T-helper 22 cell (primary cell): ENCODE results near the gene ITPK1.
"Not testable (repeated sequence)": the region's sequence is repeated elsewhere in the genome, so short reads cannot be mapped to it uniquely, and the experiment has no call there.

Experiments used
- DNase-seq: peaks from one replicate; pipeline ENCODE4 v3.0.0-alpha.2; 2020; ENCODE audit warnings: low read depth

The ITPK1 gene

GRCh38 chr14:93084866-93085857 lies 30.6 kb downstream of the ITPK1 start:
- DNase-seq: no peak

- no peak for DNase-seq
Observed at GRCh38 chr14:93084402-93084801, 31.3 kb downstream of the ITPK1 start.

GRCh38 chr14:93083917-93084316 lies 31.8 kb downstream of the ITPK1 start:
- no peak for DNase-seq

DNA sequence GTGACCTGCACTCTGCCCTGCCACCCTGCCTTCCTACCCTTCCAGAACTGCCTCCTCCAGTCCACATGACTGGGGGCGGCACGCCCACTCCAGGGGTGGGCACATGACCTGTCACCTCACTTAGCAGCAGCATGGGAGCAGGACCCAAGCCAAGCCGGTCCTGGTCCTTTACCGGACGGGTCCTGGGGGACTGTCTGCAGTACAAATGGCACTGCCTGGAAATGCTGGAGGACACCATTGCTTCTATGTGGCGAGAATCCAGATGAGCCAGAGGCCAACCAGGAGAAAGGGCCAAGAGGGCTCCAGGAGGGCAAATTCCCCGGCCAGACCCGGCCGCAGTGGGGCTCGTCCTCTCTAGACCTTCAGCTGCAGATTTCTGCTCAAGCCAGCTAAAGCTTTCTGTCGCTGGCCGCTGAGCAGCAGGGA lies 33.1 kb downstream of the ITPK1 start:
- no peak for DNase-seq

DNA sequence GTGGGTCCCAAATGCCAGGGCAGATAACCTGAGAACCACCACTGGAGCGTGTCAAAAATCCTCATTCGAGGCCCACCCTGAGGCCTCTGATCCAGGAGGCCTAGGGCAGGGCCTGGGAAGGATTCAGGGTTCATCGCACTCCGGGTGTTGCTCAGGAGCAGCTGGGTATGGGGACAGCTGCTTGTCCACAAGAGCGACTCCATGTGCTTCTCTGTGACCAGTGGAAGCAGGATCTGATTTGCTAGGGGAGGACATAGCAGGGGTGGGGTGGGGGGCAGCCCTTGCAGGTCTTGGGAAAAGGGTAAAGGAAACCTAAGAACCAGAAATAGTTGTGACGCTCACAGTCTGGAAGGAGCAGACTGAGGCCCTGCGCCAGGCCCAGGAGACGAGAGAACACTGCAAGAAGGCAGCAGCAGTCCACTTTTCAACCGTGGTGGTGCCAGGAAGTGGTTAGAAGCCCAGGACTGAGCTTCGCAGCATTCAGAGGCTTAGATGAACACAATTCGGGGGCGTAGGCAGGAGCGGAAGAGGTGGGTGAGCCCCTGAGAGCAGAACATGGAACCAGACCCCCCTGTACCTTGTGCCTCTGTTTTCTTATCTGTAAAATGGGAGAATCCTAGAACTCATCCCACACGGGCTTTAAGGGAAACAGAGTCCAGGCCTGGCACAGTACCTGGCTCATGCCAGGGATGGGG lies 33.7 kb downstream of the ITPK1 start:
- no peak for DNase-seq

- no peak for DNase-seq
Observed at GRCh38 chr14:93079865-93080403, 35.8 kb downstream of the ITPK1 start.

DNA sequence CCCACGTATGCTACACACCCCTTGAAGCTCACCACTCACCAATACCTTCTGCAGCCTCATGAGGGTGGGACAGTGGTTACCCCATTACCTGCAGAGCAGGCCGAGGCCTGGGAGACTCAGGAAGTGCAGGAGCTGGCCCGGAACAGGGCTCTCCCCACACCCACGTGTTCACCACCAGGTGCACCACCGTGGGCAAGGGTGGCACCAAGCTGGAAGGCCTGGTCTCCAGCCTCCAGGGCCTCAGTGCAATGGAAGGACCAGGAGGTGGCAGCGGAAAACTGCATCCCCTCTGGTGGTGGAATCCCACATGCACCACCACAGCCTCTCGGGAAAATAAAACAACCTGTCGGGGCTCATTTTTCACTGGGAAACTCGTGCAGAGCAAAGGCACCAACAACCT lies 36.4 kb downstream of the ITPK1 start:
- DNase-seq: no peak

DNA sequence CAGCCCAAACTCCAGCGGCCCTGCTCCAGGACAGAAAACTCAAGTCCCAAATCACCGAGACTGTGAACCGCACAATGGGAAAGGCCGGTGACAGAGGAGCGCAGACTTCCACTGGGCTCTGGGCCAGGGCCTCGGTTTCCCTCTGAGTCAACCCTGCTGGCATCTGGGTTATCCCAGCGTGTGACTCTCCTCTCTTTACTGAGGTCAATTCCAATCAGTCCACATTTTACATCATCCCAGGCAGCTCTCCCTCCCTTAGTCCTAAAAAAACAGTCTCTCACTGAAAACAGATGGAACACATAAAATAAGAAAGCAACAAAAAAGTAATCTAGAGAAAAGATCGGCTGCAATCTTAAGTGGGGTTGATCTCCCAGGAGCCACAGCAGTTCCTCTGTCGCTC lies 36.9 kb downstream of the ITPK1 start:
- DNase-seq: no peak

GRCh38 chr14:93076755-93077154 lies 39.0 kb downstream of the ITPK1 start:
- DNase-seq: no peak

DNA sequence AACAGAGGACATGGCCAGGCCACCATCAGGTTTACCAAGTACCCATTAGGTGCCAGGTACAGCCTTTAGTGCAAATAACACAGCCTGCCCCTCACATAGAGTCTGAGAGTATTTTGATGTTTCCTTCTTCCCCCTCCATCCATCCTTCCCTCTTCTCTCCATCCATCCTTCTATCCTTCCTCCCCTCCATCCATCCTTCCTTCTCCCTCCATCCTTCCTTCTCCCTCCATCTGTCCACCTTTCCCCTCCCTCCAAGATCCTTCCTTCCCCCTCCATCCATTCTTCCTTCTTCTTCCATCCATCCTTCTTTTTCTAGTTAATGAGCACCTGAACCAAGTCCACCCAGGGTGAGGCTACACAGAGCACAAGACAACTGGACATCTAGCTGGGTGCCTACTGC lies 39.8 kb downstream of the ITPK1 start:
- DNase-seq: no peak

DNA sequence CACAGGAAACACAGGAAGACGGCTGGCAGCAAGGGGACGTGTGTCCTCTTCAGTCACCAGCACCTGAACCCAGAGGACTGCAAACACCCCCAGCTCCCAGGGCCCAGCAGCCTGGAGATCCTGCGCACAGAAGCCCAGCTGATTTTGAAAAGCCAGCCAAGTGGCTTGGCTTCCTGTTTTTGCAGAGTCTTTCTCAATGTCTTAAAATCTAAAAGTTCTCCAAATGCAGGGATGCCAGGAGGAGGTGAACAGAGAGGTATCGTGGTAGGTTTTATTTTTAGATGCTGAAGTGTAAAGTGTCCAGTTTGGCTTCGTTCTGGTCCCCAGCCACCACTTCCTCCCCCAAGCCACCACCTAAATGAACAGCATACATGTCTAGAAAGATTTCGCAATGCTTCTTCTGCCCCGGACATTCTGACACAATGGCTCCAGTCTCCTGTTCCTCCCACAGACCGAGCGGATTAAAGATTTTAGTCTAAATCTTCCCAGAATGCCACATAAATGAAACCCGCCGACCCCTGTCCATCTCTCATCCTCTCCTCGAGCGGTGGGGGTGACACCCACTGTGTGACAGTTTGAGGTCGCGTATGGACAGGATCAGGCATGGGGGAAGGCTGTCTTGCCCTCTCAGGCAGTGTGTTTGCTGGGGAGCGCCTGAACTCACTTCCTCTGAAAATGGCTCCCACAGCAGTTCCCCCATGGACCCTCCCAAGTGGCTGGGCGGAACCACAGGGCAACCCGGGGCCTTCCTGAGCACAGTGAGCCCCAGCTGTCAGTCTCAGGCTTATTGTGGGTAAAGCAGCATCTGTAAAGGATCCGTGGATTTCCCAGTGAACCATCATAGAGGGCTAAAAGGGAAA lies 41.6 kb downstream of the ITPK1 start:
- no peak for DNase-seq

DNA sequence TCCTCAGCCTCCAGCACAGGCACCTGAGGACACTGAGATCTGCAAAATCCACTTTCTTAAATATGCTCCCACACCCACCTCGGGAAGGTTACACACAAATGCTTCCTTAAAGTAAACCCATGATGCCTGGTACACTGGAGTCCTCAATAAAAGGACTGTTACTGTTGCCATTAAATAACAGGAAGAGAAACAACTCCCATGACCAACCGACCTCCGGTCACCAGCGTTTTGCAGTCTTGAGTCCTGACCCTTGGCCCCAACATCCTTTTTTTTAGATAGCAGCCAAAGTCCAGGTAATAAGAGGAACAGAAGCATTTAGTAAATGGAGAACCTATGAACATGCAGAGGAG lies 42.4 kb downstream of the ITPK1 start:
- DNase-seq: no peak

DNA sequence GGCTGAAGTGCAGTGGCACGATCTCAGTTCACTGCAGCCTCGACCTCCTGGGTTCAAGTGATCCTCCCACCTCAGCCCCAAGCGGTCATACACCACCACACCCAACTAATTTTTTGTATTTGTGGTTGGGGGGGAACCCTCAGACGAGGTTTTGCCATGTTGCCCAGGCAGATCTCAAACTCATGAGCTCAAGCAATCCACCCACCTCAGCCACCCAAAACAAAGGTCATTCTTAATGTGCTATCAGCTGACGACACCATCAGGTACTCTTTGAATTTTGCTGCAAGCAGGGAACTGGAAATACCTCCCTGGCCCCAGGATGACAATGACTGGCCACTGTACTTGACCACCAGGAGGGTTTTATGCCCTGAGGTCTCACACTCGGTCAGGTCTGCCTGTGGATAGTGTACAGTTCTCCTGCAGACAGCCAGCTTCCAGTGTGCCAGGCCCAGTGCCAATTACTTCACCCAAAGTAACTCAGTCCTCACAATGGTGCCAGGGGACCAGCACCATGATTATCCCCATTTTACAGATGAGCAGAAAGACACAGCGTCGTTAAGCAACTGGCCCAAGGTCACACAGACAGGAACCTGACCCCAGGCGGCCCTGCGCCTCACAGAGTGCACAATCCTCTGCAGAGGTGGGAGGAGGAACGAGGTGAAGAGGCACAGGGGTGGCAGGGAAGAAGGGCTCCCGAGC lies 42.9 kb downstream of the ITPK1 start:
- DNase-seq: no peak

DNA sequence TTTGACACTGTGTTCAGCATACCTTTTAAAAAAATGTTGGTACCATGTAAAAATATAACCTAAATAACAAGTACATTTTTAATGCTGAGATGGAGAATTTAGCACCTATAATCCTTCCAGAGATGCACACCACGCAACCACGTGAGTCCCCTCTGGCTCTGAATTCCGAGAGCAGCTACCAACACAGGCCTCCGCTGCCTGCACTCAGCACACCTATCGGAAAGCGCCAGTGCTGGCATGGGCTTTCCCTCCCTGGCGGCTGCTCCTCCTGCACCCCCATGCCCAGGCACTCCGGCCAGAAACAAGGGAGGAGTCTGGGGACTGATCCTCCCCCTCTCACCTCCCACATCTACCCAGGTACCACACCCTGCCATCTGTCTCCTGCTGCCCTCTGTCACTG lies 47.0 kb downstream of the ITPK1 start:
- DNase-seq: no peak

- no peak for DNase-seq
Observed at GRCh38 chr14:93067088-93067487, 48.6 kb downstream of the ITPK1 start.

GRCh38 chr14:93065272-93065730 lies 50.4 kb downstream of the ITPK1 start:
- DNase-seq: no peak

GRCh38 chr14:93064411-93065271 lies 51.1 kb downstream of the ITPK1 start:
- DNase-seq: no peak

DNA sequence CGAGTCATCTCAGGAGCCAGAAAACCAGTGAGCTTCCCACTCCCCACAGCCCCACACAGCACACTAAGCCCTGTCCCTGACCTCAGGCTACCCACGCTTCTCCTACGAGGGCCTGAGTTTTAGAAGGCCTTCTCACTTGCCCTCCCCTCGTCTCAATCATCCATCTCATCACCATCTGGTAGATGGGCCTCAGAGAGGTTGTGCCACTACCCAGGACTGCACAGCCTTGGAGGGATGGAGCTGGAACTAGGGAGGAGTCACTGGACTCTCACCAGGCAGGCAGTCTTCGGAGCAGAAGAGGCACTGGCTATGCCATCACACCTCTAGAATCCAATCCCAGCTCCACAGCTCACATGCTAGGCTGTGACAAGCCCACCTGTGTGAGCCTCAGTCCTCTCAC lies 52.3 kb downstream of the ITPK1 start:
- no peak for DNase-seq

DNA sequence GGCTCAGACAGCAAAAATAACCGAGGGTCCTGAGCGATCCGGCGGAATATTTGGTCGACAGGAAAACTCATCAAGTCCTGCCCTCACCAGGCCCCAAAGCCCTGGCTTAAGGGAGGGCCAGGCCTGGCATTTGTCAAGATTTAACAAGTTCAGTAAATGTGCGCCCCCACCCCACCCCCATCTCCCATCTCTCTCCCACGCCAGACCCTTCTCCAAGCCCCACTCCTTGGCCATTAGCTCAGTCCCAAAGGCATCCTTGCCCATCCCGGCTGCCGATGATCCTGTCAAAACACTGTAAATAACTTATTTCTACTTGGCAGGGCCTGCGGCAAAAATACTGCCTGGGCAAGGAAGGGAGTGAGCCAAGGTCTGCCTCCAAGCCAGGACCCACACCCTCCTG lies 52.8 kb downstream of the ITPK1 start:
- no peak for DNase-seq

- DNase-seq: not testable (repeated sequence)
Observed at GRCh38 chr14:93062013-93062412, 53.7 kb downstream of the ITPK1 start.
